Peyer's patch (tissue), 4 donors: Measurements from ENCODE around the gene EDC4. TPM values are rescaled to one million over a fixed set of nuclear protein-coding genes. Genes with fewer than 3 reads are reported as not detected.
"Not testable (repeated sequence)": the region's sequence is repeated elsewhere in the genome, so short reads cannot be mapped to it uniquely, and the experiment has no call there.

Experiments used
- DNase-seq, 3 donors: peaks; one replicate each; pipeline ENCODE4 v3.0.0-alpha.2; 2017 to 2019
- H3K27ac ChIP-seq, 4 donors: fragments of 200-600 bp; sonication (generic); one replicate each; pipeline ENCODE4 v1.5.1; 2016 to 2019
- H3K27me3 ChIP-seq, 2 donors: fragments of 200-600 bp; sonication (generic); one replicate each; pipeline ENCODE4 v1.5.1; 2019
- H3K36me3 ChIP-seq, 3 donors: fragments of 200-600 bp; sonication (generic); one replicate each; pipeline ENCODE4 v1.5.1; 2016 to 2019
- H3K4me1 ChIP-seq, 4 donors: fragments of 200-600 bp; sonication (generic); one replicate each; pipeline ENCODE4 v1.5.1; 2016 to 2019
- H3K4me3 ChIP-seq, 4 donors: fragments of 200-600 bp; sonication (generic); 1 replicate in 3 of 4; 2 replicates in 1 of 4; pipeline ENCODE4 v1.5.1; 2016 to 2019; ENCODE audit warnings: mild to moderate bottlenecking in 1 of 4
- H3K9me3 ChIP-seq, 4 donors: fragments of 200-600 bp; sonication (generic); one replicate each; pipeline ENCODE4 v1.5.1; 2016 to 2019; ENCODE audit warnings: mild to moderate bottlenecking in 1 of 4
- CTCF ChIP-seq, 6 experiments: fragments of 450-650 bp in 4 of 6; fragments of 200-600 bp in 2 of 6; sonication (generic) in 1 of 6; IDR thresholded peaks; one replicate each; pipeline ENCODE4 v1.5.1; 2017 to 2019; ENCODE audit warnings: antibody characterized with exemption in 6 of 6, mild to moderate bottlenecking in 3 of 6, moderate library complexity in 1 of 6
- POLR2A ChIP-seq, 2 donors: fragments of 450-650 bp; IDR thresholded peaks; one replicate each; pipeline ENCODE4 v1.5.1; 2017; ENCODE audit warnings: antibody characterized with exemption in 2 of 2, mild to moderate bottlenecking in 2 of 2, moderate library complexity in 2 of 2
- total RNA-seq, 4 donors: library from RNA; depleted of rRNA; stranded (reverse); fragments of >200 nt; gene quantifications; one replicate each; pipeline ENCODE4 v1.1.0, GENCODE V29; 2016

Gene EDC4
- total RNA-seq, 4 donors from 2014 or later, result 94.2 to 154 (median 114) TPM

DNA sequence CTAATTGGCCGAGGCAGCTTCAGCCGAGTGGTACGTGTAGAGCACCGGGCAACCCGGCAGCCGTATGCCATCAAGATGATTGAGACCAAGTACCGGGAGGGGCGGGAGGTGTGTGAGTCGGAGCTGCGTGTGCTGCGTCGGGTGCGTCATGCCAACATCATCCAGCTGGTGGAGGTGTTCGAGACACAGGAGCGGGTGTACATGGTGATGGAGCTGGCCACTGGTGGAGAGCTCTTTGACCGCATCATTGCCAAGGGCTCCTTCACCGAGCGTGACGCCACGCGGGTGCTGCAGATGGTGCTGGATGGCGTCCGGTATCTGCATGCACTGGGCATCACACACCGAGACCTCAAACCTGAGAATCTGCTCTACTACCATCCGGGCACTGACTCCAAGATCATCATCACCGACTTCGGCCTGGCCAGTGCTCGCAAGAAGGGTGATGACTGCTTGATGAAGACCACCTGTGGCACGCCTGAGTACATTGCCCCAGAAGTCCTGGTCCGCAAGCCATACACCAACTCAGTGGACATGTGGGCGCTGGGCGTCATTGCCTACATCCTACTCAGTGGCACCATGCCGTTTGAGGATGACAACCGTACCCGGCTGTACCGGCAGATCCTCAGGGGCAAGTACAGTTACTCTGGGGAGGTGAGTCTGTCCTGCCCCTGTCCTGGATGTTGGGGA lies 36.3 kb downstream of the EDC4 start:
- no peak for DNase-seq
- no peak for TF ChIP-seq POLR2A (IDR thresholded peaks at IDR 0.05)
- TF ChIP-seq CTCF (IDR thresholded peaks at IDR 0.05), result no peak
- H3K27ac ChIP-seq, result no peak overlapping the region
- H3K27me3 ChIP-seq, result no peaks in the 10 kb centered on the region
- H3K4me1 ChIP-seq, result no peaks in the 10 kb centered on the region
- no peak overlapping the region for H3K4me3 ChIP-seq
- H3K9me3 ChIP-seq, result no peaks in the 10 kb centered on the region
- peaks cover 0 to 38% (median 0%) of the 10 kb centered on the region in 3 donors for H3K36me3 ChIP-seq

GRCh38 chr16:67910158-67910557 lies 37.3 kb downstream of the EDC4 start:
- no peaks in the 10 kb centered on the region for H3K4me1 ChIP-seq
- peaks cover 0 to 43% (median 0%) of the 10 kb centered on the region in 3 donors for H3K36me3 ChIP-seq
- TF ChIP-seq CTCF (IDR thresholded peaks at IDR 0.05) (no peak), POLR2A (IDR thresholded peaks at IDR 0.05) (no peak)
- H3K27me3 ChIP-seq, result no peaks in the 10 kb centered on the region
- no peak overlapping the region for H3K27ac ChIP-seq
- DNase-seq, result no peak
- no peak overlapping the region for H3K4me3 ChIP-seq
- H3K9me3 ChIP-seq, result no peaks in the 10 kb centered on the region

DNA sequence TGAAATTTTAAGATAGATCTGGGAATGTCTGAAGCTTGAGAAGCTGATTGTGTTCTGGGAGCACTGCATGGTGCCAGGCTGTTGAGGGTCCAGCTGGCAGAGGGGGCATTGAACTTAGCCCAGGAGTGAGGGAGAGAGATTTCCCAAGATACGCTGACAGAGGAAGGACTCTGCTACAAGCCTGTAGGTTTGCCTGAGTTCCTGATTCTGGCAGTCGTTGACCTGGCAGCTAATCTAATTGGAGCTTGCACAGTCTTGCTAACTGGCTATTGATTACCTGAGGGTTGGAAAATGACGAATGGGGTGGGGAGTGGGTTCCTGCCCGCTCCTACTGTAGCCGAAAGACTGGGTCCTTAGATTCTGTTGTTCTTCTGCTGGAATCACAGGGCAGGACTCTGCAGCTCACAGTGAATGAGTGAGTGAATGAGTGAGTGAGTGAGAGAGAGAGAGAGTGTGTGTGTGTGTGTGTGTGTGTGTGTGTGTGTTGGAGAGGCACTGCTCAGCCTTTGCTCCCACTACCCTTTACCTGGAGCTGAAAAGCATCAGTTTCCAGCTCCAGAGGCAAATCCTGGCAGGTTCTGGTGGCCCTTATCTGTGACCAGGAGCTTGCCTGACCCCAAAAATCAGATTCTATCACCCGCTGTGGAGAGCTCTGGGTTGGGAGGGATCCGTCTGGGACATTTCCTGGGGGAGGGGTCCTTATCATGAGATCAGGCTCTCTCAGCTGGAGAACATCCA lies 42.1 kb downstream of the EDC4 start:
- no peak for DNase-seq
- no peak for TF ChIP-seq POLR2A (IDR thresholded peaks at IDR 0.05)
- peaks cover 0 to 45% (median 0%) of the 10 kb centered on the region in 3 donors for H3K36me3 ChIP-seq

DNA sequence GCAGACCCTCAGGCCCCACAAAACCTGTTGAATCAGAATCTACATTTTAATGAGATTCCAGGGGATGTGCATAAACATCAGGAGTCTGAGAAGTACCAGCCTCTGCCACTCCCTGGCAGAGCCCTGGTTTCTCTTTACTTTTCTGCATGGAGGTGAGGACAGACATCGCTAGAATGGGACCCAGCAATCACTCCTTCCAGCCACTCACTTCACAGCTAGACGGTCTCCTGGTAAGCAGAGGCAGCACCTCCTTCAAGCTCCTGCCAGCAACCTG lies 42.6 kb downstream of the EDC4 start:
- H3K36me3 ChIP-seq, result peaks cover 0 to 41% (median 0%) of the 10 kb centered on the region in 3 donors

More for the DNA sequence above, 42.1 kb downstream of the EDC4 start:
- H3K9me3 ChIP-seq, result no peaks in the 10 kb centered on the region
- H3K27me3 ChIP-seq, result no peaks in the 10 kb centered on the region
- H3K4me1 ChIP-seq, result peaks cover 0 to 20% (median 0%) of the 10 kb centered on the region in 4 donors
- no peak overlapping the region for H3K4me3 ChIP-seq
- no peak overlapping the region for H3K27ac ChIP-seq

DNA sequence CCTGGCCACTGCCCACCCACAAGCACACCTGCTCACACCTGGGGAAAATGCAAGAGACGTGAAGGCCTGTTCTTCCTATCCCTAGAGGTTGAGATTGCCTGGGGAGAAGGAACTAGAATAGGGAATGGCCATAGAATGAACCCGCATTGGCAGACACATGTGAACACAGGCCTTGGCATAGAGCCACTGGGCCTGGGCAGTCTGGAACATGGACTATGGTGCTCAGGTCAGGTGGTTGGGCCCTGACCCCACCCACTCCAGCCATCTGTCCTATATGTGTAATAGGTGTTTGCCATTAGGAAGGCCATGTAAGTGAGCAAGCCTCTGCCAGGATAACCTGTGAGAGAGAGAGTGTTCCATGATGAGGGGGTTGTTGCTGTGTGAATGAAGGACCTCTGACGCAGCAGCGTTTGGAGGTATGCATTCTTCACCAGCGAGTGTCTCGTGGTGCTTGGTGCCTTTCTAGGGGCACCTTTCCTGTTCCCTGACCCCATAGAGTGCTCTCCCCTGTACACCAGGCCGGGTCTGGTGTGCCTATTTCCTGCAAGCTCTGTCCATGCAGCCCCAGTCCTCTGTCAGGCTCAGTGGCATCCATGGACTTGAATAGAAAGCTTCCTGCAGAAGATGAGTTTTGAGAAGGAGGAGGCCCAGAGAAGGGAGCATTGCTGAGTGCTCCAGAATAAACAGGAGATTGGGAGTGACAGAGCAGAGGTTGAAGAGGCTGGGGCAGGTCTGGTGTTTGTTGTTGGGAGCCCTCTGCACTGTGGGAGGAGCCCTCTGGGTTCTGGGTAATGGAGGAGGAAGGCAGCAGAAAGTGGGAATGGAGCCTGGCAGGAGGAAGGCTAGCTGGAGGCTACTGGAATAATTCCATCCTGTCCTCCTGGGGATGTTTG lies 43.2 kb downstream of the EDC4 start:
- DNase-seq, result peak in 2 of 3 donors; percentile 74 to 80
- peaks cover 0 to 34% (median 0%) of the 10 kb centered on the region in 3 donors for H3K36me3 ChIP-seq
- no peak overlapping the region for H3K27ac ChIP-seq

More for the DNA sequence above, 42.6 kb downstream of the EDC4 start:
- H3K27ac ChIP-seq, H3K9me3 ChIP-seq, DNase-seq, H3K4me3 ChIP-seq, H3K27me3 ChIP-seq: not testable (repeated sequence)
- H3K4me1 ChIP-seq, result peaks cover 0 to 20% (median 0%) of the 10 kb centered on the region in 4 donors

More for the DNA sequence above, 43.2 kb downstream of the EDC4 start:
- TF ChIP-seq CTCF (IDR thresholded peaks at IDR 0.05), result no peak
- no peak for TF ChIP-seq POLR2A (IDR thresholded peaks at IDR 0.05)
- Histone ChIP-seq H3K4me3 (no peak overlapping the region), H3K9me3 (no peaks in the 10 kb centered on the region), H3K4me1 (peaks cover 0 to 20% (median 0%) of the 10 kb centered on the region in 4 donors), H3K27me3 (no peaks in the 10 kb centered on the region)
